SHP77 (cell line): Measurements from ENCODE around the gene HACD4.
"Not testable (repeated sequence)": the region's sequence is repeated elsewhere in the genome, so short reads cannot be mapped to it uniquely, and the experiment has no call there.

Experiments used
- DNase-seq, 2 experiments: peaks; one replicate each; lab custom pipeline; 2025; lab: John Stamatoyannopoulos, UW

The HACD4 gene

DNA sequence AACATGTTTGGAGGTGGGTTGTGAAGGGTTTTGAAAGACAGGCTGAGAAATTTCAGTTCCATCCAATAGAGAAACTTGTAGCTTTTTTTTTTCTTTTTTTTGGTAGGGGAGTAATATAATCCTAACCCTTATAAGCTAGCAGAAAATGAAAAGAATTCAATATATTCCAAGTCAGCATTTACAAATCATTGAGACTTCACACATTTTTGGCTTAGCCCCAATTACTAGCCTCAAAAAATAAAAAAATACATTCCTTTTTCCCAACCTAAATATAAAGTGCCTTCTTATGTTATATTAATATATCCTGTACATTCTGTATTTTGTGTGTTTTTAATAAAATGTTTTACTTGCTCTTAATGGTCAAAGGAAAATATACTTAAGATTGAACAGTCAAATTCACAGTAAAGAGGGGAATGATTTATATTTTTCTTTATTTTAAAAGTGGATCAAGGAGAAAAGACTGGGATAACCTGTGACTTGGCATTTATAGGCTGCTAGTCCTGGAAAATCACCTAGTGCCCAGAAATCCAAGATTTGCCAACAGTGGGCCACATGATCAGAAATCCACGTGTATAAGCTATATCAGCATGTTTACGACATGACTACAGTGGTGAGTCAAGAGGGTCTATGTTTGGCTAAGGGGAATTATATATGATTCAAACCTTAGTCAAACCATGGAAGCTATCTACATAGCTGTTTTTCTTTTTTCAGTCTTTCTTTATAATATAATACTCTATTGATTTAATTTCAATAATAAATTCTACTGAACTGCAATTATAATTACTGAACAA, 14.5 kb downstream of the HACD4 start:
- no peak for DNase-seq

DNA sequence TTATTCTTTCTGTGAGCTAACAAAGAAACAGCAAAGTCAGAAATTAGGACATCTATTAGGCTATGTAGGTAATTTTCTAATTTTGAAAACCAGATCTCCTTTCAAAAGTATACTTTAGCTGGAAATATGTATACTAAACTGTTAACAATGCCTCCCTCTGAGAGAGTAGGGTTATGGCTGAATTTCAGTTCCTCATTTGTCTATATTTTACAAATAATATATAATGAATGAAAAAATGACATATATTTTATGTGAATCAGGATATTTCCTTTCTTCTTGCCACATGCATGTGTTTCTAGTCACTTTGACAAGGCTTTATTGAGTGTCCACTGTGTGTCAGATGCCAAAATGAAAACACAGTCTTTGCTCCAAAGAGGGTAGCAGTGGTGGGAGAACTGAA, 15.4 kb downstream of the HACD4 start:
- no peak for DNase-seq

- no peak for DNase-seq
Observed at GRCh38 chr9:21015129-21015815, 16.2 kb downstream of the HACD4 start.

GRCh38 chr9:21002040-21002439, 29.4 kb downstream of the HACD4 start:
- no peak for DNase-seq

GRCh38 chr9:21001581-21001980, 29.9 kb downstream of the HACD4 start:
- DNase-seq = no peak

DNA sequence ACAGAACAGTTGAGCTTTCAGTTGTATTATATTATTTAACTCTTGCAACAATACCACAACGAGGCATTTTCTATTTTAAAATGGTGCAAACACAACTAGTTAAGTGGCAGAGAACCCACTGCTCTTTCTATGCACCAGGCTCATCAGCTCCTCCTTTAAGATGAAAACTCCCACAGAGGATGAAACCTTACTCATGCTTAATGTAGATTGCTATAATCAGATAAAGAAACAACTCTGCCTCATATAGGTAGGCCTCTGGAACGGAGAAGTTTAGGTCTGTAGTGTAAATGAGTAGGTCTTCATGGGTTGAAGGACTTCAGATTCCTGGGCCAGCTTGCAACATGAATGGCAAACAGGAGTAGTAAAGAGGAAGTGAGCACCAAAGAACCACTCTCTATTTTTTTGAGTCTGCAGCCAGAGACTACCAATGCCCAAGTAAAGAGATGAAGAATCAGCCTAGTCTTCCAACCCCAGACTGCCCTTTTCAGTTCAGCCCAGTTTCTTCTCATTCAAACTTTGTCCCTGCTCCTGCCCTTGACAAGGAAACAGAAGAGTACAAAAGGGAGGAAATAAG, 33.9 kb downstream of the HACD4 start:
- DNase-seq = no peak

DNA sequence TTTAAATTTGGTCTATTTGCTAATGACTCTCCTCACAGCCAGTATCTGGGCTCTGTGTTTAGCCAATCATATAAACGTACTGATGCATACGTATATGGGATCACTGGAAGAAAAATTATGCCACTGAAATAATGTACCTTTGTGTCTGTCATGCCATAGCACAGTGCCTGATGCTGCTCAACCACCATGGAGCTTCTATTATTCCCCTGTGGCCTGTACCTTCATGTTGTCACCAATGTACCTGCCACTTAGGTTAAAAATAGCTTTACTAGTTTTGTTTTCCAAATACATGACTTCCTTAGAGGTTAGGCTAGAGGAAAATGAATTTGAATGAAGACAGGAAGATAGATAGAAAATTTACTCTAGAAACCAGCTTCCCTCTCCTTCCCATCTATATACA, 34.6 kb downstream of the HACD4 start:
- DNase-seq = no peak

DNA sequence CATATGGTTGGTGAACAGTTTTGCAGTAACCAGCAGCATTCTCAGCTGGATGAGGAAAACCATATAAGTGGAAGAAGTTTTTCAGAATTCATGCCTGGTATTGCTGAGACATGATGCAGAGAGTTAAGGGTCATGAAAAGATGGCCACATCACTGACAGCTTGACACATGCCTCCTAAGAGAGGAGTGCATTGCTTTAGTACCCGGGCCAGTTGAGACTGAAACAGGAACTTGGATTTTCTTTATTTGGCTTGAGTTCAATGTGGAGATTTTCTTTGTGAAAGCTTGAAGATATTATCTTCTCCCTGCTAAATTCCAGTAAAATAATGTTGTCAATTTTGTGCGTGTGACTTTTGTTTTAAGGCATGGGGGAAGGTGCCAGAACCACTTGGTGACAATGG, 35.8 kb downstream of the HACD4 start:
- DNase-seq = no peak

- DNase-seq = no peak
Observed at GRCh38 chr9:20994486-20994885, 37.0 kb downstream of the HACD4 start.

GRCh38 chr9:20990867-20991266, 40.6 kb downstream of the HACD4 start:
- no peak for DNase-seq

DNA sequence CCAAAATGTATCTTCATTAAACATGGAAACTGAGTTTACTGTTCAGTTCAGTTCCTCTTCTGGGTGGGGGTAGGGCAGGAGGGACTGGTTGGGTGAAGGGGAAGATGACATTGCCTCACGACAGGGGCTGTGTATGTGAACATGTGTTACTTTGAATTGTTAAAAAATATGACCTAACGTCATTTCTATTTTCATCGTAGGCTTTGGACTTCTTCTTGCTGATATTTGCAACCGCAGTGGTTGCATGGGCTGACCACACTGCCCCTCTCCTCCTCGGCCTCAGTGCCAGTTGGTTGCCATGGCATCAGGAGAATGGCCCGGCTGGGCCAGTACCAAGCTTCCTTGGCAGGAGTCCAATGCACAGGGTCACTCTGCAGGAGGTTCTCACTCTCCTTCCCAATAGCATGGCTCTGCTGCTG, 41.5 kb downstream of the HACD4 start:
- no peak for DNase-seq

DNA sequence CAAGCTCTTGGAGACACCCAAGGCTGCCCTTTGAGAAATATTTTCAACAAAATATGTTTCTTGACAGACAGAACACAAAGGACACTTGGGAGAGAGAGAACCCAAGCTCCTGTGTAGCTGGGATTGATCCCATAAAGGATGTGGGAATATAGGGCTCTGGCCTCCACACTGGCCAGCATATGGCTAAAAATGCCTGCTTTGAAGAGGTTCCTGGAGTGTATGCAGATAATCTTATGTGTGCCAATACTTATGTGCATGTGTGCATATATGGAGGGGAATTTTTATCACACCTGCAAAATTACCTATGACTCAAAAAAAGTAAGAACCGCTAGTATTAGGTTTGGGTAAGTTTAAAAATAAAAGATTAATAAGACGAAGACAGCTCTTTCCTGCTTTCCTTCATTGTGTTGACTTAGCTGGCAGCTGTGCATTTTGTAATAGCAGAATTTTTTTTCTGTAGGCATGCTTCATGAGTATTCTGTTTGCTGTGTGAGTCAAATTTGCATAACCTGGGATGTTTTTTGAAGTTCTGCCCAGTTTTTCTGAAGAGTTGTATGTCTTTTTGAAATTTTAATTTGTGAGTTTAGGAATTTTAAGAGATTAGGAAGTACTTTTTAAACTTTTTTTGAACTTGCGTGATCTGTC, 42.6 kb downstream of the HACD4 start:
- DNase-seq = no peak

GRCh38 chr9:20988061-20988460, 43.4 kb downstream of the HACD4 start:
- DNase-seq = no peak

- no peak for DNase-seq
Observed at GRCh38 chr9:20987521-20987920, 43.9 kb downstream of the HACD4 start.

- no peak for DNase-seq
Observed at GRCh38 chr9:20985851-20986600, 45.4 kb downstream of the HACD4 start.

DNA sequence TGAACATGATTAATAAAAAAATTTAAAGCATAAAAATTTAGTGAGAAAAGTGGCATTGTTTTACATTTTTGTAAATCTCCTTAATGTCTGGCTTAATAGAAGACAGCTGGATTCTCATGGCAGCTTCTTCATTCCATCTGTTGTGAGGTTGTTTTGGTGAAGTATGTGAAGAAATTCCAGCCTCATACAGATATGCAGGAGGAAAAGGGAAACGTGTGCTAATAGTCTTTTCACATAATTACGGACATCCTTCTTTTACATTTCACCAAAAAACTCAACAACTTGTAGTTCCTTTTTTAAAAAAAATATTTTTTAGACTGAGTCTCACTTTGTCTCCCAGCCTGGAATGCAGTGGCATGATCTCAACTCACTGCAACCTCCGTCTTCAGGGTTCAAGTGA, 46.9 kb downstream of the HACD4 start:
- DNase-seq = no peak

- no peak for DNase-seq
Observed at GRCh38 chr9:20981486-20981885, 50.0 kb downstream of the HACD4 start.

- DNase-seq = no peak
Observed at GRCh38 chr9:20980832-20981455, 50.5 kb downstream of the HACD4 start.

- DNase-seq = no peak
Observed at GRCh38 chr9:20978249-20978648, 53.2 kb downstream of the HACD4 start.

- DNase-seq = not testable (repeated sequence)
Observed at GRCh38 chr9:20974191-20974938, 57.1 kb downstream of the HACD4 start.
